Measurements from ENCODE around the gene CCNY.
A peak's percentile ranks its signal among the peaks of the same experiment; 100 is the strongest.

CCNY gene

DNA sequence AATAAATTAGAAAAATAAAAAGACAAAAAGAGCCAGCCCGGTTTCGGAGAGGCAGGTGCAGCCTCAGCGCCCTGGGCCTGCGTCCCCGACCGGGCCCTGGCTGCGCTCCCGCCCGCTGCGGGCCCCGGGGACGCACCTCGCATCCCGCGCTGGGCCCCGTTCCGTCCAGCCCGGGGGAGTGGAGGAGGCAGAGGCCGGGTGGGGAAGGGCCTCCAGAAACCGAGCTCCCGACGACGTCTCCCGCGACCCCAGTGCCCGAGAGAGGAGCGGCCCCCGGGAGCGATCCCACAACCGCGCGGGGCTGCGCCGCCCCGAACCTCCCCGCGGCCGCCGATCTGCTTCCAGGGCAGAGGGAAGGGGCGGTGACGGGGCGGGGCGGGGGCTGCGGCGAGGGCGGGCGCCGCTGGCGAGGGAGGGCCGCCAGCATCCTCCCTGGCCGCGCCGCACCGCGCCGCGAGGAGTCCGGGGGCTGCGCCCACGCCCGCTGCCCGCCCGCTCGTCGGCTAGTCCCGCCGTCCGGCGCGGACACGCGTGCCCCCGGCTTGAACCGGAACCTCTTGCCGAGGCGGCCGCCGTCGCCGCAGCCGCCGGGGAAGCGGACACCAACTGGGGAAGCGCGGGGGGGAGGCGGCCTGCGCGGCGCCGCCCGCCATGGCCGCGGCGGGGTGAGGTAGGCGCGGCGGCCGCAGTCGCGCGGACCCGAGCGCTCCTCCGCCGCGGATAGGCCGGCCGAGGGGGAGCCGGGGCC is at the start of gene CCNY:
TSS of gene CCNY (plus strand) at position 426 of the 748 bp plus-strand sequence. CDS start 545 bp downstream, outside the sequence.
- peak within 1 kb of the TSS; percentile 86 for H3K4me3 ChIP-seq (ENCODE audit: low read depth, low read length)
- TF ChIP-seq, protein P1, sequence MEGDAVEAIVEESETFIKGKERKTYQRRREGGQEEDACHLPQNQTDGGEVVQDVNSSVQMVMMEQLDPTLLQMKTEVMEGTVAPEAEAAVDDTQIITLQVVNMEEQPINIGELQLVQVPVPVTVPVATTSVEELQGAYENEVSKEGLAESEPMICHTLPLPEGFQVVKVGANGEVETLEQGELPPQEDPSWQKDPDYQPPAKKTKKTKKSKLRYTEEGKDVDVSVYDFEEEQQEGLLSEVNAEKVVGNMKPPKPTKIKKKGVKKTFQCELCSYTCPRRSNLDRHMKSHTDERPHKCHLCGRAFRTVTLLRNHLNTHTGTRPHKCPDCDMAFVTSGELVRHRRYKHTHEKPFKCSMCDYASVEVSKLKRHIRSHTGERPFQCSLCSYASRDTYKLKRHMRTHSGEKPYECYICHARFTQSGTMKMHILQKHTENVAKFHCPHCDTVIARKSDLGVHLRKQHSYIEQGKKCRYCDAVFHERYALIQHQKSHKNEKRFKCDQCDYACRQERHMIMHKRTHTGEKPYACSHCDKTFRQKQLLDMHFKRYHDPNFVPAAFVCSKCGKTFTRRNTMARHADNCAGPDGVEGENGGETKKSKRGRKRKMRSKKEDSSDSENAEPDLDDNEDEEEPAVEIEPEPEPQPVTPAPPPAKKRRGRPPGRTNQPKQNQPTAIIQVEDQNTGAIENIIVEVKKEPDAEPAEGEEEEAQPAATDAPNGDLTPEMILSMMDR (IDR thresholded peaks at IDR 0.05; ENCODE audit: low read depth, low read length) = no peak
- H3K36me3 ChIP-seq = peaks cover 4% of the 10 kb centered on the region; the same call in 1 of the 2 replicates
- H3K27me3 ChIP-seq (ENCODE audit: insufficient read depth, low read depth, severe bottlenecking) = no peaks in the 10 kb centered on the region
- no peaks in the 10 kb centered on the region for H3K9me3 ChIP-seq (ENCODE audit: severe bottlenecking)
- H3K27ac ChIP-seq = peak within 1 kb of the TSS; percentile 94
- DNase-seq = peak; percentile 67

DNA sequence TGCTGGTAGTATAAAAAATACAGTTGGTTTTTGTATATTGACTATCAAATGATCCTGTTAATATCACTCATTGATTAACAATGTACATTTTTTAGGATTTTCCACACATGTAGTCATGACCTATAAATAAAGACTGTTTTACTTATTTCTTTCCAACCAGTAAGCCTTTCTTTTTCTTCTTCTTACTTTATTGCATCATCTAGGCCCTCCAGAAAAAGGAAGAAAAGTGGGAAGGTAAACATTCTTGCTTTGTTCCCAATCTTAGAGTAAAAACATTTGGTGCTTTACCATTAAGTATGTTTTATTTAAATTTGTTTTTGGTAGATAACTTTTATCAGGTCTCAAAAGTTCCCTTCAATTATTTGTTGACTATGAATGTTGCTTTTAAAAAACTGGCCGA is 47.1 kb upstream of the CCNY start:
- H3K9me3 ChIP-seq (ENCODE audit: severe bottlenecking) = no peaks in the 10 kb centered on the region
- no peak overlapping the region for H3K4me3 ChIP-seq (ENCODE audit: low read depth, low read length)
- DNase-seq = no peak
- H3K27me3 ChIP-seq (ENCODE audit: insufficient read depth, low read depth, severe bottlenecking) = no peaks in the 10 kb centered on the region
- TF ChIP-seq, protein P1 (IDR thresholded peaks at IDR 0.05; ENCODE audit: low read depth, low read length) = no peak
- no peaks in the 10 kb centered on the region for H3K36me3 ChIP-seq
- H3K27ac ChIP-seq = no peak overlapping the region

DNA sequence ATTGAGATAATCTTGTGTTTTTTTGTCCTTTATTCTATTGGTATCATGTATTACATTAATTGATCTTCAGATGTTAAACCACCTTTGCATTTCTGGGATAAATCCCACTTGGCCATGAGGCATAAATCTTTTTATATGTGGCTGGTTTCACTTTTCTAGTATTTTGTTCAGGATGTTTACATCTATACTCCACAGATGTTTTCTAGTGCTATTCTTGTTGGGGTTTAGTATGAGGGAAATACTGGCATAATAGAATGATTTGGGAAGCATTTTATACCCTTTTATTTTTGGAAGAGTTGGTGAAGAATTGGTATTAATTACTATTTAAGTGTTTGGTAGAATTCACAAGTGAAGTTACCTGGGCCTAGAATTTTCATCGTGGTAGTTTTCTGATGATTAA is 41.8 kb upstream of the CCNY start:
- TF ChIP-seq, protein P1 (IDR thresholded peaks at IDR 0.05; ENCODE audit: low read depth, low read length) = no peak
- no peak overlapping the region for H3K4me3 ChIP-seq (ENCODE audit: low read depth, low read length)
- H3K27me3 ChIP-seq (ENCODE audit: insufficient read depth, low read depth, severe bottlenecking) = no peaks in the 10 kb centered on the region
- no peaks in the 10 kb centered on the region for H3K9me3 ChIP-seq (ENCODE audit: severe bottlenecking)
- no peaks in the 10 kb centered on the region for H3K36me3 ChIP-seq
- no peak overlapping the region for H3K27ac ChIP-seq
- no peak for DNase-seq

DNA sequence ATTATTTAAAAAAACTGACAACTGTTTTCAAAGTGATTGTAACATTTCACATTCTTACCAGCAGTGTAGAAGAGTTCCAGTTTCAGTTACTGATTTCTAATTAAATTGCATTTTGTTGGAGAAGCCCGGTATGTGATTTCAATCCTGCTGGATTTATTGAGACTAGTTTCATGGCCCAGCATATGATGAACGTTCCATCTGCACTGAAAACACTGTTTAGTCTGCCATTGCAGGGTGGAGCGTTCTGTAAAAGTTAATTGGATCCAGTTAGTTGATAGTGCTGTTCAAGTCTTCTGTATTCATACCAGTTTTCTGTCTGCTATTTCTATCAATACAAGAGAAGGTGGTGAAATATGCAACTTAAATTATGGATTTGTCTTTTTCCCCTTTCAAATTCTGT is 37.3 kb upstream of the CCNY start:
- no peaks in the 10 kb centered on the region for H3K36me3 ChIP-seq
- DNase-seq = no peak
- TF ChIP-seq, protein P1 (IDR thresholded peaks at IDR 0.05; ENCODE audit: low read depth, low read length) = no peak

DNA sequence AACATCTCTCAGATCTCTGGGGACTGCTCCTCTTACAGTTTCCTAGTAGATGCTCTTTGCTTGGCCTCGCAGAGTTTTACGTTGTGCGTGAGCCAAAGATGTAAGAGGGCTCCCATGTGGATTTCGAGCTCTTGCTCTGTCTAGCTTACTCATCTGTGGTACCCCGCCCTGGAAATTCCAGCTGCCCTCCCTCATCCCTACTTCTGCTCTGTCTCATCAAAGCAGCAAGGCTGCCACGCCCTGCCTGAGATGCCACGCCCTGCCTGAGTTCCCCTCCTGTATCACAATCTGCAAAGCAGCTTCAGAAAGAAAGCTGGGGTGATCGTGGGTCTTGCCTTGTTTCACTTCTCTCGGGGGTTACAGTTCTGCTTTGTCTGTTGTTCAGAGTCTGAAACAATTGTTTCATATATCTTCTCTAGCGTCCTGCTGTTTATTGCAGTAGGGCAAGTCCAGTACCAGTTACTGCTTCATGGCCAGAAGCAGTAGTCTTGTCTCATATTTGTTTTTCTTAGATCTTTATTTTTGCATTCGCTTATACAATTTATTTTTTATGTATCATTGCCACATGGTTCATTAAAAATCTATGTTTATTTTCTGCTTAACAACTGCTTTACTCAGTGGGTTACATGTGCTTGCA is 36.1 kb upstream of the CCNY start:
- H3K4me3 ChIP-seq (ENCODE audit: low read depth, low read length) = no peak overlapping the region
- no peak for DNase-seq
- no peaks in the 10 kb centered on the region for H3K9me3 ChIP-seq (ENCODE audit: severe bottlenecking)
- H3K27ac ChIP-seq = no peak overlapping the region
- no peaks in the 10 kb centered on the region for H3K36me3 ChIP-seq
- H3K27me3 ChIP-seq (ENCODE audit: insufficient read depth, low read depth, severe bottlenecking) = no peaks in the 10 kb centered on the region
- TF ChIP-seq, protein P1 (IDR thresholded peaks at IDR 0.05; ENCODE audit: low read depth, low read length) = no peak

More for the DNA sequence above, 37.3 kb upstream of the CCNY start:
- H3K9me3 ChIP-seq (ENCODE audit: severe bottlenecking) = no peaks in the 10 kb centered on the region
- H3K4me3 ChIP-seq (ENCODE audit: low read depth, low read length) = no peak overlapping the region
- H3K27ac ChIP-seq = no peak overlapping the region
- no peaks in the 10 kb centered on the region for H3K27me3 ChIP-seq (ENCODE audit: insufficient read depth, low read depth, severe bottlenecking)
